Measurements from ENCODE around the gene GRIK4. TPM values are rescaled to one million over a fixed set of nuclear protein-coding genes. Genes with fewer than 3 reads are reported as not detected.

The GRIK4 gene
- total and polyA plus RNA-seq, 2 donors (not counting 3 experiments of a cell fraction or from before 2014, with no cell fraction given): 0.81 to 1.6 TPM

DNA sequence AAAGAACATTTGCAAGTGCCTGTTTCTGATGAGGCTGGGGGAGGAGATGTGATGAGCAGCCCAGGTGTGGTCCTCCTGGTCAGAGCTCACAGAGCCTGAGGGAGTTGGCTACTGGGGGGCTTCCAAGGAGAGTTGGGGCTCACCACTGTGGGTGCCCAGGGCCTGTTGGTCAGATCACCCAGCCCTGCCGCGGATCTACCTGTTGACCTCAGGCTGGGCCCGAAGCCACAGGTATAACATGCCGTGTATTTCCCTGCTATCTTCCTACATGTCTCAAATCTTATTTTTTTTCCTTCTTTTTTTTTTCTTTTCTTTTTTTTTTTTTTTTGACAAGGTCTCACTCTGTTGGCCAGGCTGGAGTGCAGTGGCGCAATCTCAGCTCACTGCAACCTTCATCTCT, 312.7 kb downstream of the GRIK4 start:
- no peak for FAIRE-seq
- H2AFZ ChIP-seq (ENCODE audit: low read depth, low read length): no peak overlapping the region
- H4K20me1 ChIP-seq (replicated peaks; ENCODE audit: control insufficient read depth, extremely low read depth, insufficient read depth, low read length): no peaks in the 10 kb centered on the region
- no peak overlapping the region for H3K27ac ChIP-seq (ENCODE audit: insufficient read depth, low read depth, low read length)
- dilution Hi-C loops (cut with MboI; ENCODE audit: extremely low pct_ligation_motif_present, low sequenced_read_pairs) (no loop called here), intact Hi-C loops (cut with micrococcal nuclease) (no loop called here)
- no peaks in the 10 kb centered on the region for H3K79me2 ChIP-seq (ENCODE audit: control insufficient read depth, insufficient read depth, low read length)
- no peaks in the 10 kb centered on the region for H3K9me3 ChIP-seq (replicated peaks; ENCODE audit: control insufficient read depth, insufficient read depth, low read length)
- POLR2A ChIA-PET: no interaction called here
- CTCF ChIA-PET: interaction anchor here (0.6 to 1.0 kb wide), 2 partner anchors 9 to 215 kb away, joined by 3 to 4 read pairs; no protein-coding TSS in a partner anchor
- no peaks in the 10 kb centered on the region for H3K9me1 ChIP-seq (replicated peaks; ENCODE audit: control insufficient read depth, extremely low read depth, insufficient read depth, low read length)
- H3K4me3 ChIP-seq (replicated peaks in 1 of 3; ENCODE audit: insufficient read depth in 1 of 3, low read depth in 1 of 3, low read length in 3 of 3): no peak overlapping the region
- DNase-seq (ENCODE audit: low read depth, low spot score): no peak
- H3K4me1 ChIP-seq (ENCODE audit: control insufficient read depth, extremely low read depth, insufficient read depth, low read length): no peaks in the 10 kb centered on the region
- H3K27me3 ChIP-seq (ENCODE audit: control insufficient read depth in 2 of 2, insufficient read depth in 2 of 2, low read length in 2 of 2): no peaks in the 10 kb centered on the region
- TF ChIP-seq JUN (IDR thresholded peaks at IDR 0.05; ENCODE audit: borderline replicate concordance, insufficient read depth, insufficient read length, low read depth) (no peak), MYC (IDR thresholded peaks at IDR 0.05; ENCODE audit: low read depth, low read length) (no peak), POLR2AphosphoS5 (IDR thresholded peaks at IDR 0.05; ENCODE audit: insufficient read depth, low read depth, low read length) (no peak)
- TF ChIP-seq, protein P1, sequence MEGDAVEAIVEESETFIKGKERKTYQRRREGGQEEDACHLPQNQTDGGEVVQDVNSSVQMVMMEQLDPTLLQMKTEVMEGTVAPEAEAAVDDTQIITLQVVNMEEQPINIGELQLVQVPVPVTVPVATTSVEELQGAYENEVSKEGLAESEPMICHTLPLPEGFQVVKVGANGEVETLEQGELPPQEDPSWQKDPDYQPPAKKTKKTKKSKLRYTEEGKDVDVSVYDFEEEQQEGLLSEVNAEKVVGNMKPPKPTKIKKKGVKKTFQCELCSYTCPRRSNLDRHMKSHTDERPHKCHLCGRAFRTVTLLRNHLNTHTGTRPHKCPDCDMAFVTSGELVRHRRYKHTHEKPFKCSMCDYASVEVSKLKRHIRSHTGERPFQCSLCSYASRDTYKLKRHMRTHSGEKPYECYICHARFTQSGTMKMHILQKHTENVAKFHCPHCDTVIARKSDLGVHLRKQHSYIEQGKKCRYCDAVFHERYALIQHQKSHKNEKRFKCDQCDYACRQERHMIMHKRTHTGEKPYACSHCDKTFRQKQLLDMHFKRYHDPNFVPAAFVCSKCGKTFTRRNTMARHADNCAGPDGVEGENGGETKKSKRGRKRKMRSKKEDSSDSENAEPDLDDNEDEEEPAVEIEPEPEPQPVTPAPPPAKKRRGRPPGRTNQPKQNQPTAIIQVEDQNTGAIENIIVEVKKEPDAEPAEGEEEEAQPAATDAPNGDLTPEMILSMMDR (IDR thresholded peaks at IDR 0.05; ENCODE audit: extremely low read depth in 1 of 2, insufficient read depth in 1 of 2, low read depth in 1 of 2, low read length in 2 of 2): no peak
- H3K36me3 ChIP-seq (ENCODE audit: control insufficient read depth in 2 of 2, extremely low read depth in 1 of 2, insufficient read depth in 2 of 2, low read length in 2 of 2): no peaks in the 10 kb centered on the region
- no peak overlapping the region for H3K4me2 ChIP-seq (ENCODE audit: insufficient read depth, low read length)
- no TSS peak for BruUV-seq (replicated peaks)
- no peak overlapping the region for H3K9ac ChIP-seq (replicated peaks; ENCODE audit: extremely low read depth, insufficient read depth, low read length)

DNA sequence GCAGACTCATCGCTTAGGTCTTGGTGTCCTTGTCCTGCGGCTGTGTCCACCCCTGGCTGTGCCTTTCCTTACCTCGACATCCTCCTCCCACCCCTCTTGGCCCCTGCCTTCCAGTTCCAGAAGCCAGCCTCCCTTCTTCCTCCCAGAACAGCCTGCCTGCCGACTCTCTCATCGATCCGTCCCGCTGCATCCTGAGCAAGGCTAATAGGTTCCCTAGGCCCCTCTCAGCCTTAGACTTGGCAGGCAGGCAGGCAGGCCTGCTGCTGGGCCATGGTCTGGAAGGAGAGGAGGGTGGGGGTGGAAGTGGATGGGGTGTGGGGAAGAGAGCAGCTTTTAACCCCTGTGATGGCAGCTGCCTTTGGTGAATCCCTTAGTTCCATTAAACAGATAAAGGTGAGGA, 315.6 kb downstream of the GRIK4 start:
- Histone ChIP-seq H3K36me3 (ENCODE audit: control insufficient read depth in 2 of 2, extremely low read depth in 1 of 2, insufficient read depth in 2 of 2, low read length in 2 of 2) (no peaks in the 10 kb centered on the region), H3K4me3 (replicated peaks in 1 of 3; ENCODE audit: insufficient read depth in 1 of 3, low read depth in 1 of 3, low read length in 3 of 3) (no peak overlapping the region), H2AFZ (ENCODE audit: low read depth, low read length) (no peak overlapping the region), H3K4me1 (ENCODE audit: control insufficient read depth, extremely low read depth, insufficient read depth, low read length) (no peaks in the 10 kb centered on the region), H3K27ac (ENCODE audit: insufficient read depth, low read depth, low read length) (no peak overlapping the region), H3K9me3 (replicated peaks; ENCODE audit: control insufficient read depth, insufficient read depth, low read length) (no peaks in the 10 kb centered on the region), H3K79me2 (ENCODE audit: control insufficient read depth, insufficient read depth, low read length) (no peaks in the 10 kb centered on the region), H3K27me3 (ENCODE audit: control insufficient read depth in 2 of 2, insufficient read depth in 2 of 2, low read length in 2 of 2) (no peaks in the 10 kb centered on the region), H3K9ac (replicated peaks; ENCODE audit: extremely low read depth, insufficient read depth, low read length) (no peak overlapping the region), H4K20me1 (replicated peaks; ENCODE audit: control insufficient read depth, extremely low read depth, insufficient read depth, low read length) (no peaks in the 10 kb centered on the region), H3K4me2 (ENCODE audit: insufficient read depth, low read length) (no peak overlapping the region), H3K9me1 (replicated peaks; ENCODE audit: control insufficient read depth, extremely low read depth, insufficient read depth, low read length) (no peaks in the 10 kb centered on the region)
- DNase-seq (ENCODE audit: low read depth, low spot score) (no peak), FAIRE-seq (no peak)
- ChIA-PET CTCF (interaction anchor here (0.9 to 1.2 kb wide), 2 partner anchors 24 to 142 kb away, joined by 3 read pairs; no protein-coding TSS in a partner anchor), POLR2A (no interaction called here)
- BruUV-seq (replicated peaks): no TSS peak
- intact Hi-C loops (cut with micrococcal nuclease): no loop called here
- dilution Hi-C loops (cut with MboI; ENCODE audit: extremely low pct_ligation_motif_present, low sequenced_read_pairs): no loop called here
- TF ChIP-seq, protein P1 (IDR thresholded peaks at IDR 0.05; ENCODE audit: extremely low read depth in 1 of 2, insufficient read depth in 1 of 2, low read depth in 1 of 2, low read length in 2 of 2): no peak
- TF ChIP-seq GATA2 (IDR thresholded peaks at IDR 0.05; ENCODE audit: insufficient read depth, insufficient read length, low read depth, low read length): no peak
- no peak for TF ChIP-seq POLR2AphosphoS5 (IDR thresholded peaks at IDR 0.05; ENCODE audit: insufficient read depth, low read depth, low read length)
- no peak for TF ChIP-seq JUN (IDR thresholded peaks at IDR 0.05; ENCODE audit: borderline replicate concordance, insufficient read depth, insufficient read length, low read depth)
- TF ChIP-seq FOS (IDR thresholded peaks at IDR 0.05; ENCODE audit: borderline replicate concordance, insufficient read depth, low read length): no peak
- TF ChIP-seq MYC (IDR thresholded peaks at IDR 0.05; ENCODE audit: low read depth, low read length): no peak
- TF ChIP-seq, protein P2, sequence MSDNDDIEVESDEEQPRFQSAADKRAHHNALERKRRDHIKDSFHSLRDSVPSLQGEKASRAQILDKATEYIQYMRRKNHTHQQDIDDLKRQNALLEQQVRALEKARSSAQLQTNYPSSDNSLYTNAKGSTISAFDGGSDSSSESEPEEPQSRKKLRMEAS (IDR thresholded peaks at IDR 0.05; ENCODE audit: insufficient read depth, insufficient read length): no peak
- no peak for TF ChIP-seq POLR2A (IDR thresholded peaks at IDR 0.05; ENCODE audit: low read depth, low read length)
- TF ChIP-seq EZH2 (IDR thresholded peaks at IDR 0.05; ENCODE audit: borderline replicate concordance, low read depth, low read length, severe bottlenecking): no peak
